PC-9 (cell line): ENCODE measurements around the gene TMTC2.

Experiments
- CTCF ChIP-seq: fragments of 200-600 bp; sonication (generic); conservative IDR thresholded peaks from 2 replicates; pipeline ENCODE4 v1.6.1; 2017; ENCODE audit warnings: mixed run types, antibody characterized with exemption, mild to moderate bottlenecking, moderate library complexity
- EZH2 ChIP-seq: fragments of 200-600 bp; sonication (generic); IDR thresholded peaks from 2 replicates; pipeline ENCODE4 v1.8.0; 2017; ENCODE audit warnings: antibody characterized with exemption, low read depth

DNA sequence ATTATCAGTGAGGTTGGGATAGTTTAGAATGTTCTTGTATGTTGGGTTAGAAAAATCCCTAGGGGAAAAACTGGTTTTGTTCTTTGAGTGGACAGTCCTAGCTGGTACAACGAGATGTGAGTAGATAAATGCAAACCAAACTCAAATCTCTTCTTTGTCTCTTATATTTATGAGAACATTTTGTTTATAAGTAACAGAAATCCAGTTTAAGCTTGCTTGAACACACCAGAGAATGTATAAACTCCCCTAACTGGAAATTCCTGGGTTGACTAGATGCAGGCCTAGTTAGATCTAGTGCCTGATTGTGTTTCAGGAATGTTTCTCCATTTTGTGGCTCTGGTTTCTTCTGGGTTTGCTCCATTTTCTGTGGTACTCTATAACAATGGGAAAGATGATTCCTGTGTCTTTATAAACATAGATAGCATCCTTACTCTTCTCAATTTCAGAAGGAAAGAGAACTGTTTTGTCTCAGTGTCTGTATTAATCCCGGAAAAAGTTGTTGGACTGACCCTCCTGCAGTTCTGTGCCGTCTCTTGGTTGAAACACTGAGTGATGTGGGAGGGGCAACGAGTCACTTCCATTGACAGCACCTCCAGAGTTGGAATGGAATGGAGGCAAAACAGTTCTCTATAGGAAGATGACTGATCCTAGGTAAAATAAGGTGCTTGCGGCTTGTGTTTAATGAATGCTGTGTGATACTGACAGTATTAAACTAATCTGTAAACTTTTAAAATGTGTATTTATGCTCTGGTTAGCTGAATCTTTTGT is 244.8 kb downstream of the TMTC2 start:
- TF ChIP-seq CTCF (no peak), EZH2 (no peak)
